NCI-H82 treated with DMSO at 0.1 percent for 48 hours (cell line): Measurements from ENCODE around the gene NEMP1.

Source experiments
- DNase-seq: peaks from one replicate; lab custom pipeline; 2025; ENCODE audit not compliant: unreplicated experiment; lab: John Stamatoyannopoulos, UW

The NEMP1 gene

GRCh38 chr12:57107456-57108155, 29.0 kb upstream of the NEMP1 start:
- DNase-seq, result no peak

GRCh38 chr12:57106021-57106708, 27.6 kb upstream of the NEMP1 start:
- no peak for DNase-seq

- DNase-seq, result no peak
These were observed 26.6 kb upstream of the NEMP1 start for GRCh38 chr12:57105011-57105753.

GRCh38 chr12:57104292-57104910, 25.8 kb upstream of the NEMP1 start:
- DNase-seq, result no peak

DNA sequence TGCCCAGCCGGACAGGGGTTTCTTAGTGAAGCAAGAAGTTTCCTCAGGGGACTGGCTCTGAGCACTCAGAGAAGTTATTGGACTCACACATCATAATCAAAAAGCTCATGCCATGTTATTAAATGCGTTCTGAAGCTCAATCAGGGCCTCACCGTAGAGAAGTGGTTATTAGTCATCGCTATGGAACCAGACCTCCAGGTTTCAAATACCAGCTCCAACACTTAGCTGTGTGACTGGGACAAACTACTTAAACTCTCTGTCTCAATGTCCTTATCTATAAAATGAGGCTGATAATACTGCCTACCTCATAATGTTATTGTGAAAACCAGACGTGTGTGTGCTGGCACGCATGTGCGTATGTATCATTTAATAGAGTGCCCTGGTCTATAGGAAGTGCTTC, 25.3 kb upstream of the NEMP1 start:
- no peak for DNase-seq

- DNase-seq, result no peak
These were observed 23.5 kb upstream of the NEMP1 start for GRCh38 chr12:57101892-57102695.

DNA sequence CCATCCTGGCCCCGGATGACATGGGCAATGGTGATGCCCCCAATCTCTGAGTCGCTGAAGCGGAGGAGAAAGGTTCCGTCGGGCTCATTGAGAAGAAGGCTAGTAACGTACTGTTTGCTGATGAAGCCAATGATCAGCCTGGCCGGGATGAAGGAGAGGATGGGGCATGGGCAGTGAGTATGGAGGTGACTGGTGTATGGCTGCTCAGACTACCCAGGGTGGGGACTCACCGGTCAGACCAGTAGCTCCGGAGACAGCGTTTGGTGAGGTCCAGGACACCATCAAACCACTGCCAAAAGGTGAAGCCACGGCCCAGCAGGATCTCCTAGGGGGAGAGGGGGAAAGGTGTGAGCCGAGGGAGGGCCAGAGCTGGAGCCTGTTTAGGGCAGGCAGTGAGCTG, 21.2 kb upstream of the NEMP1 start:
- no peak for DNase-seq

- DNase-seq, result no peak
These were observed 20.6 kb upstream of the NEMP1 start for GRCh38 chr12:57099047-57099714.

GRCh38 chr12:57098546-57098945, 20.0 kb upstream of the NEMP1 start:
- DNase-seq, result no peak

DNA sequence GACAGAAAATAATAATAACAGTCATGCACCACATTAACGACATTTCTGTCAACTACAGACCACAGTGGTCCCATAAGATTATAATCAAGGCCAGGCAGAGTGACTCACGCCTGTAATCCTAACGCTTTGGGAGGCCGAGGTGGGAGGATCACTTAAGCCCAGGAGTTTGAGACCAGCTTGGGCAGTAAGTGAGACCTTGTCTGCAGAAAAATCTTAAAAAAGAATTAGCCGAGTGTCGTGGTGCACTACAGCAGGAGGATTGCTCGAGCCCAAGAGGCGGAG, 18.9 kb upstream of the NEMP1 start:
- no peak for DNase-seq

- DNase-seq, result no peak
These were observed 18.4 kb upstream of the NEMP1 start for GRCh38 chr12:57096748-57097553.

- no peak for DNase-seq
These were observed 17.5 kb upstream of the NEMP1 start for GRCh38 chr12:57096099-57096572.

- DNase-seq, result no peak
These were observed 16.8 kb upstream of the NEMP1 start for GRCh38 chr12:57095440-57095839.

DNA sequence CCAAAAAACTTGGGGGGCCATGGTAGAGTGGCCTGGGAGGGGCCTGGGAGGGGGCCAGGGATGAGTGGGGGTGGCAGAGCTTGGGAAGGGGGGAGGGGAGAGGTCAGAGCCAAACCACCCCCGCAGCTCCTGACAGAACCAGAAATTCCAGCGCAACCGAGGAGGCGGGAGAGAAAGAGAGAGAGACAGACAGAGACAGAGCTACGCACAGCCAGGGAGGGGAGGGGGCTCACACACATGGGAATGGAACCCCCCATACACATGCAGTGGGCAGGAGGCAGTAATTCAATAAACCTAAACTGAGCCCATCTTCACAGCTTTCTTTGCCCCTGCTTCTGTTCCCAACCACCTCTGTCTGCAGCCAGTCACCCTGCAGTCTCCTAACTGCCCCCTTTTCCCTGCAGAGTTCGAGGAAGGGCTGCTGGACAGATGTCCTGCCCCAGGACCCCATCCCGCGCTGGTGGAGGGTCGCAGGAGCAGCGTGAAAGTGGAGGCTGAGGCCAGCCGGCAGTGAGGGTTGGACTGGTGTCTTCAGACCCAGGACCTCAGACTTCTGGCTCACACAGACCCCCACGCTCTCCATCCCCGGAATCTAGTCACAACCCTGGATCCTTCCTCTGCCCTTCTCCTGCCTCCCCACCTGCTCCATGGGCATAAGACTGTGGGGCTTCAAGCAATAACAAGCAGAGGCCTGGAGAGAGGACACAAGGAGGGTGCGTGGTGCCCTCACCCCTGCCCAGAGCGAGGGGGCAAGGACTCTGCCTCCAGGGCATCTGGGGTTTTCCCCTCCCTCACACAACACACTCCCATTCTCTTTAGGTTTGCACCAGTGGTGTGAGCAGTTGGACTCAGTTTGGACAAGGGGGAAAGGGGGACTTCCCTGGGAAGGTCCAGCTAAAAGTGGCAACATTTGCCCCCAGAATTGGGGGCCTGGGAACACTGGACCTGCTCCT, 15.9 kb upstream of the NEMP1 start:
- DNase-seq, result no peak

DNA sequence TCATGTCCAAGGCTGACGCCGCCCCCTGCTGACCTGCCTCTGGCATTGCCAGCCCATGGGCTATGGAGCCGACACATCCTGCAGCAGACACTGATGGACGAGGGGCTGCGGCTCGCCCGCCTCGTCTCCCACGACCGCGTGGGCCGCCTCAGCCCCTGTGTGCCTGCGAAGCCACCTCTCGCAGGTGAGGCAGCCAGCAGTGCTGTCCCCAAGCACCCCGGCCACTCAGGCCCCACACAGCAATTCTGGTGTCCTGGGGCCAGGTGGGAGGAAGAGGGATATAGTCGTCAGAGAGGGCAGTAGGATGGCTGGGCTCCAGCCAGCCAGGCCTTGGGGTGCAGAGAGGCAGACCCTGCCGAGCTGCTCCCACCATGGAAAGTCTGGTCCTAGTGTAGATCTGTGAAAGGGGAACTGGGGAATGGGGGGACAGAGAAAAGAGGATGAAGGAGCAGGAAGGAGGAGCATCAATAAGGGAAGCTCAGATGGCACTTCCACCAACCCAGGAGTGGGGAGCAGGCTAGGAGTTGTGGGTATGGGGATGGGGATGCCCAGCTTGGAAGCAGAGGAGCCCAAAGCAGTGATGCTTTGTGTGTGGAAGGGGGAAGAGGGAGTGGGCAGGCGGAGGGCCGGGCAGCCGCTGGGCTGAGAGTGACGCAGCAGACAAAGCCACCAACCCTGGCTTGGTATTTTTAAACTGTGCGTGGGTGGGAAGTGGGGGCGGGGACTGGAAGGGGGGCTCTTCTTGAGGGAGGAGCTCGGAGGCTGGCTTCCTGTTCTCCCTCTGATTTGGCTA, 15.0 kb upstream of the NEMP1 start:
- no peak for DNase-seq

DNA sequence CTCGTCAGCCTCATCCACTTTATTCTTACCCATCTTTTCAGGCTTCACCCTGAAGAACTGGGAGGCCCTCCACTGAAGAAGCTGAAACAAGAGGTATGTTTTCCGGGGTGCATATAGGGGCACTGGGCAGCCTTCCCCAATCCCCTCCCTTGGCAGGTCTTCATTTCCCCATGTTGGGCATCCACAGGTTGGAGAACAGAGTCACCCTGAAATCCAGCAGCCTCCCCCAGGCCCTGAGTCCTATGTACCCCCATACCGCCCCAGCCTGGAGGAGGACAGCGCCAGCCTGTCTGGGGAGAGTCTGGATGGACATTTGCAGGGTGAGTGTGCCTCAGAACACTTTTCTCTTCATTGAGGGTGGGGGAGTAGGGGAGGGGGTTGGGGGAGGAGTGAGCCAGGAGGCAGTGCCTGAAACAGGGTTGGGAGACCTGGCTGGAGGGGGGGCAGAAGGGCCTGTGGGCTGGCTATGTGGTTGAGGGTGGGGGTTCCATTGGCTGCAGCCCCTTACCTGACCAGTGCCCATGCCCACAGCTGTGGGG, 14.4 kb upstream of the NEMP1 start:
- DNase-seq, result no peak

DNA sequence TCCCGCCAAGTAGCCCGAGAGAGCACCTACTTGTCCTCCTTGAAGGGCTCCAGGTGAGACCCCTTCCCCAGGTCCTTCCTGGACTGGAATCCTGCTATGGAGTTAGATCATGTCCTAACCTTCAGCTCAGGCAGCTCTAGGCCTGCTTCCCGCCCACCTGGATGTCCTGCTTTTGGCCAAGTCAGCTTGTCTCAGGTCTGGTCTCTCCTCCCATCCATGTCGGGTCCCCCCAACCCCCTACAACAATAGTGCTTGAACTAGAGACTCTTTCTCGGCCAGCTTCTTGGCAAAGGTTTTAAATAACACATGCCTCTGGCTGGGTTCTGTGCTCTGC, 13.9 kb upstream of the NEMP1 start:
- DNase-seq, result no peak
